Measurements from ENCODE around the gene TPSB2. TPM values are rescaled to one million over a fixed set of nuclear protein-coding genes. Genes with fewer than 3 reads are reported as not detected.

The TPSB2 gene
- total RNA-seq, 4 donors from 2014 or later = 4.1 to 108 (median 29.0) TPM

DNA sequence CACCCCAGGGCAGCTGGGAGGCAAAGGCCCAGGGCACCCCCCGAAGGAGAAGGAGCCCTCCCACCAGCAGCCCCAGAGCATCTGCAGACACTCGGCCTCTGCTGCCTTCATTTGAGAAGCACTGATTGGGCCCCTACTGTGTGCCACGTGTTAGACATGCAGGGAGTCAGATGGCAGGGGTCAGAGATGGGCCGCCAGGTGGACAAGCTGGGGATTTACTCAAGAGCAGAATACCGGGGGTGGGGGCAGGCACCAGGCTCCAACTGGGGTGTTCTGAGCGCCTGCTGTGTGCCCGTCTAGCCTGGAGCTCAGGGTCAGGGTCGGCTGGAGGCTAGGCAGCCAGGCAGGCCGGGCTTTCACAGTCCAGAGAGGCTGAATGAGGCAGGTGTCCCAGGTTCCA is 23.7 kb downstream of the TPSB2 start:
- Histone ChIP-seq H3K27me3 (no peaks in the 10 kb centered on the region), H3K4me1 (no peaks in the 10 kb centered on the region), H3K27ac (no peak overlapping the region), H3K4me3 (no peak overlapping the region), H3K9me3 (no peaks in the 10 kb centered on the region), H3K36me3 (no peaks in the 10 kb centered on the region)
- DNase-seq = no peak
- intact Hi-C loops (cut with DNase I; ENCODE audit: low total_unique reads) = no loop called here
- no peak for TF ChIP-seq POLR2A (IDR thresholded peaks at IDR 0.05)
- TF ChIP-seq, protein P1, sequence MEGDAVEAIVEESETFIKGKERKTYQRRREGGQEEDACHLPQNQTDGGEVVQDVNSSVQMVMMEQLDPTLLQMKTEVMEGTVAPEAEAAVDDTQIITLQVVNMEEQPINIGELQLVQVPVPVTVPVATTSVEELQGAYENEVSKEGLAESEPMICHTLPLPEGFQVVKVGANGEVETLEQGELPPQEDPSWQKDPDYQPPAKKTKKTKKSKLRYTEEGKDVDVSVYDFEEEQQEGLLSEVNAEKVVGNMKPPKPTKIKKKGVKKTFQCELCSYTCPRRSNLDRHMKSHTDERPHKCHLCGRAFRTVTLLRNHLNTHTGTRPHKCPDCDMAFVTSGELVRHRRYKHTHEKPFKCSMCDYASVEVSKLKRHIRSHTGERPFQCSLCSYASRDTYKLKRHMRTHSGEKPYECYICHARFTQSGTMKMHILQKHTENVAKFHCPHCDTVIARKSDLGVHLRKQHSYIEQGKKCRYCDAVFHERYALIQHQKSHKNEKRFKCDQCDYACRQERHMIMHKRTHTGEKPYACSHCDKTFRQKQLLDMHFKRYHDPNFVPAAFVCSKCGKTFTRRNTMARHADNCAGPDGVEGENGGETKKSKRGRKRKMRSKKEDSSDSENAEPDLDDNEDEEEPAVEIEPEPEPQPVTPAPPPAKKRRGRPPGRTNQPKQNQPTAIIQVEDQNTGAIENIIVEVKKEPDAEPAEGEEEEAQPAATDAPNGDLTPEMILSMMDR (IDR thresholded peaks at IDR 0.05) = no peak

DNA sequence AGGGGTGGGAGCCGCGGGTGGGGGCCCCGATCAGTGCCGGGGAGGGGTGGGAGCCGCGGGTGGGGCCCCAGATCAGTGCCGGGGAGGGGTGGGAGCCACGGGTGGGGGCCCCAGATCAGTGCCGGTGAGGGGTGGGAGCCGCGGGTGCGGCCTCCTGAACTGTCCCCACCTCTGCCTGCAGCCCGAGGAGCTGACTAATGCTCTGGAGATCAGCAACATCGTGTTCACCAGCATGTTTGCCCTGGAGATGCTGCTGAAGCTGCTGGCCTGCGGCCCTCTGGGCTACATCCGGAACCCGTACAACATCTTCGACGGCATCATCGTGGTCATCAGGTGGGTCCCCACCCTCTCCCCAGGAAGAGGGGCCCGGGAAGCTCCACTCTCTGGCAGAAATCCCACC is 25.1 kb downstream of the TPSB2 start:
- H3K4me1 ChIP-seq = no peaks in the 10 kb centered on the region
- TF ChIP-seq, protein P1 (IDR thresholded peaks at IDR 0.05) = no peak
- no peak for TF ChIP-seq POLR2A (IDR thresholded peaks at IDR 0.05)
- no peaks in the 10 kb centered on the region for H3K36me3 ChIP-seq
- DNase-seq = no peak
- H3K27ac ChIP-seq = no peak overlapping the region
- no peaks in the 10 kb centered on the region for H3K27me3 ChIP-seq
- H3K4me3 ChIP-seq = no peak overlapping the region
- H3K9me3 ChIP-seq = no peaks in the 10 kb centered on the region
- intact Hi-C loops (cut with DNase I; ENCODE audit: low total_unique reads) = no loop called here

DNA sequence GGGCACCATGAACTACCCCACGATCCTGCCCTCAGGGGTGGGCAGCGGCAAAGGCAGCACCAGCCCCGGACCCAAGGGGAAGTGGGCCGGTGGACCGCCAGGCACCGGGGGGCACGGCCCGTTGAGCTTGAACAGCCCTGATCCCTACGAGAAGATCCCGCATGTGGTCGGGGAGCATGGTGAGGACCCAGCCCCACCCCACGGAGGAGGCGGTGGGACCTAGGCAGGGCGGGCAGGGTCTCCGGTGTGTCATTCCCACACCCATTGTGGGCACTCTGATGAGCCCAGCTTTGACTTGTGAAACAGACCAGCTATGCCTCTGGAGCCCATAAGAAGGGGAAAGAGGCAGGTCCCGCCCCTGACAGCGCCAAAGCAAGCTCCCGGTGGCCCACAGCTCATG is 27.7 kb downstream of the TPSB2 start:
- no peak for DNase-seq
- TF ChIP-seq, protein P1 (IDR thresholded peaks at IDR 0.05) = no peak
- no peak for TF ChIP-seq POLR2A (IDR thresholded peaks at IDR 0.05)

DNA sequence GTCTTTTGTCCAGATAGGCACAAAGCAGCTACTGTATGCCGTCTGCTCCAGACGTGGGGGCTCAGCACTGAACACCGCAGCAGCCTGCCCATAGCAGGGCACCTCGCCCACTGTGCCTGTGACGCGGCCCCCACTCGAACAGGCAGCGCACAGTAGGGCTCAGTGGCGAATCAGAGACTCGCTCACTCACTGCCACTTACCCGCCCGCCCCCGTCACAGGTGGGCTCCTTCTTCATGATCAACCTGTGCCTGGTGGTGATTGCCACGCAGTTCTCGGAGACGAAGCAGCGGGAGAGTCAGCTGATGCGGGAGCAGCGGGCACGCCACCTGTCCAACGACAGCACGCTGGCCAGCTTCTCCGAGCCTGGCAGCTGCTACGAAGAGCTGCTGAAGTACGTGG is 28.5 kb downstream of the TPSB2 start:
- DNase-seq = no peak
- Histone ChIP-seq H3K4me1 (no peaks in the 10 kb centered on the region), H3K27ac (no peak overlapping the region), H3K9me3 (no peaks in the 10 kb centered on the region), H3K27me3 (no peaks in the 10 kb centered on the region), H3K4me3 (no peak overlapping the region), H3K36me3 (no peaks in the 10 kb centered on the region)
- intact Hi-C loops (cut with DNase I; ENCODE audit: low total_unique reads) = no loop called here
- TF ChIP-seq, protein P1 (IDR thresholded peaks at IDR 0.05) = no peak
- TF ChIP-seq POLR2A (IDR thresholded peaks at IDR 0.05) = no peak

More for the DNA sequence above, 27.7 kb downstream of the TPSB2 start:
- Histone ChIP-seq H3K36me3 (no peaks in the 10 kb centered on the region), H3K4me1 (no peaks in the 10 kb centered on the region), H3K9me3 (no peaks in the 10 kb centered on the region), H3K4me3 (no peak overlapping the region), H3K27me3 (no peaks in the 10 kb centered on the region), H3K27ac (no peak overlapping the region)
- intact Hi-C loops (cut with DNase I; ENCODE audit: low total_unique reads) = no loop called here

DNA sequence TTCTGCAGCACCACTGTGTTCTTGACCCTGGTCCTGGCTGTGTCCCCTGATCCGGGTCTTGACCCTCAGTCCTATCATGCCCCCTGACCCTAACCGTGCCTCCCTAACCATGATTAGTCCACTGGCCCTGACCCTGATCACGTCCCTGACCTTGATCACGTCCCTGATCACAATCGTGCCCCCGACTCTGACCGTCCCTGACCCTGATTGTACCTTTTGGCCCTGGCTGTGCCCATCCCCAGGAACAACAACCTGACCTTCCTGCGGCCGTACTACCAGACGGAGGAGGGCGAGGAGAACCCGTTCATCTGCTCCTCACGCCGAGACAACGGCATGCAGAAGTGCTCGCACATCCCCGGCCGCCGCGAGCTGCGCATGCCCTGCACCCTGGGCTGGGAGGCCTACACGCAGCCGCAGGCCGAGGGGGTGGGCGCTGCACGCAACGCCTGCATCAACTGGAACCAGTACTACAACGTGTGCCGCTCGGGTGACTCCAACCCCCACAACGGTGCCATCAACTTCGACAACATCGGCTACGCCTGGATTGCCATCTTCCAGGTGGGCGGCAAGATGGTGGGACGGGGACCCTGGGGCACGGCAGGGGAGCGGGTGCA is 29.9 kb downstream of the TPSB2 start:
- Histone ChIP-seq H3K36me3 (no peaks in the 10 kb centered on the region), H3K9me3 (no peaks in the 10 kb centered on the region), H3K27ac (no peak overlapping the region), H3K4me1 (no peaks in the 10 kb centered on the region), H3K4me3 (no peak overlapping the region), H3K27me3 (no peaks in the 10 kb centered on the region)
- no peak for TF ChIP-seq POLR2A (IDR thresholded peaks at IDR 0.05)
- intact Hi-C loops (cut with DNase I; ENCODE audit: low total_unique reads) = no loop called here
- DNase-seq = no peak
